Measurements from ENCODE around the gene INTS1. TPM values are rescaled to one million over a fixed set of nuclear protein-coding genes. Genes with fewer than 3 reads are reported as not detected.

INTS1 gene
- total RNA-seq, 4 donors from 2014 or later = 45.7 to 96.5 (median 75.8) TPM

DNA sequence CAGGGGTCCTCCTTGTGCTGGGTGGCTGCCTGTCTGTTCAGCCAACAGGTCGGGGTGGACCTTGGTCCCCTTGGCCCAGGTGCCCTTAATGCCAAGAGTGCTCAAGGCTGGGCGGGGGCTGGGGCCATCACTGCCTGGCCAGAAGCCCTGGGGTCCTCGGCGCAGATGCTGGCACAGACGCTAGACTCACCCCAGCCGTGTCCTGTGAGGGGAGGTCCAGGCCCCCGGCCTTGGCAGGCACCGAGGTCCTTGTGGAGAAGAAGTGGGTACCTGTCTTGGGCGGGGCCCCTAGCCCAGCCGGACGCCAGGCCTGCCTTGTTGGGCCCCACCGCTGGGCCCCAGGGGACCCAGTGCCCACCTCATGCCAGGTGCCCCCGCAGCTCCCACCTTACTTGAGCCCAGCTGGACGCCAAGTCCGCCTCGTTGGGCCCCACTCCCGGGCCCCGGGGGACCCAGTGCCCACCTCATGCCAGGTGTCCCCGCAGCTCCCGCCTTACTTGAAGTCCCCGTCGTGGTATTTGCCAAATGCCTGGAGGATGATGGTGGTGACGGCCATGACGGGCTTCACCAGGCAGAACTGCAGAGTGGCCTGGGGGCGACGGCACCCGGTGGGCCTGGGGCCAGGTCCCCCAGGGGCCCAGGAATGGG is 45.3 kb upstream of the INTS1 start:
- no peak for DNase-seq (ENCODE audit: low spot score in 2 of 2)
- WGBS = 82% methylated on average over 17 of the region's 27 CpGs
- TF ChIP-seq, protein P1, sequence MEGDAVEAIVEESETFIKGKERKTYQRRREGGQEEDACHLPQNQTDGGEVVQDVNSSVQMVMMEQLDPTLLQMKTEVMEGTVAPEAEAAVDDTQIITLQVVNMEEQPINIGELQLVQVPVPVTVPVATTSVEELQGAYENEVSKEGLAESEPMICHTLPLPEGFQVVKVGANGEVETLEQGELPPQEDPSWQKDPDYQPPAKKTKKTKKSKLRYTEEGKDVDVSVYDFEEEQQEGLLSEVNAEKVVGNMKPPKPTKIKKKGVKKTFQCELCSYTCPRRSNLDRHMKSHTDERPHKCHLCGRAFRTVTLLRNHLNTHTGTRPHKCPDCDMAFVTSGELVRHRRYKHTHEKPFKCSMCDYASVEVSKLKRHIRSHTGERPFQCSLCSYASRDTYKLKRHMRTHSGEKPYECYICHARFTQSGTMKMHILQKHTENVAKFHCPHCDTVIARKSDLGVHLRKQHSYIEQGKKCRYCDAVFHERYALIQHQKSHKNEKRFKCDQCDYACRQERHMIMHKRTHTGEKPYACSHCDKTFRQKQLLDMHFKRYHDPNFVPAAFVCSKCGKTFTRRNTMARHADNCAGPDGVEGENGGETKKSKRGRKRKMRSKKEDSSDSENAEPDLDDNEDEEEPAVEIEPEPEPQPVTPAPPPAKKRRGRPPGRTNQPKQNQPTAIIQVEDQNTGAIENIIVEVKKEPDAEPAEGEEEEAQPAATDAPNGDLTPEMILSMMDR (IDR thresholded peaks at IDR 0.05) = no peak
- H3K9me3 ChIP-seq = no peaks in the 10 kb centered on the region
- H3K27ac ChIP-seq = no peak overlapping the region
- peaks cover 10% of the 10 kb centered on the region for H3K4me1 ChIP-seq
- H3K4me3 ChIP-seq = no peak overlapping the region
- H3K27me3 ChIP-seq = no peaks in the 10 kb centered on the region
- peaks cover 14% of the 10 kb centered on the region for H3K36me3 ChIP-seq

DNA sequence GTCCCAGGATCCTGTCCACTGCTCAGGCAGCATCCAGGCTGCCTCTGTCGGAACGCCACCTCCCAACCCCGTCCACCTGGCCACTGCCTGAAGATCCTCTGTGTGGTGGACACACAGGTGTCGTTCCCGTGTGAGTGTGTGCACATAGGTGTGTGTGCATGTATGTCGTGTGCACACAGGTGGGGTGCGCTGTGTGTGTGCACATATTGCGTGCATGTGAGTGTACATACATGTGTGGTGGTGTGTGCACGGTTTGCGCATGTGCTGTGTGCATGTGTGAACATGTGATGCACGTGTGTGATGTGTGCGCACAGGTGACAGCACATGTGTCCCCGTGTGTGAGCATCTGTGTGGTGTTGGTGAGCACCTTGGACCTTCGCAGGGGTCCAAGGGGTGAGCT is 44.8 kb upstream of the INTS1 start:
- TF ChIP-seq, protein P1 (IDR thresholded peaks at IDR 0.05) = no peak
- TF ChIP-seq EP300 (IDR thresholded peaks at IDR 0.05) (no peak), POLR2AphosphoS5 (IDR thresholded peaks at IDR 0.05) (no peak), POLR2A (IDR thresholded peaks at IDR 0.05) (no peak)
- WGBS = 96% methylated on average over 9 of the region's 14 CpGs
- Histone ChIP-seq H3K4me1 (peaks cover 15% of the 10 kb centered on the region), H3K27me3 (no peaks in the 10 kb centered on the region), H3K4me3 (no peak overlapping the region), H3K9me3 (no peaks in the 10 kb centered on the region), H3K36me3 (peaks cover 14% of the 10 kb centered on the region), H3K27ac (no peak overlapping the region)
- no peak for DNase-seq (ENCODE audit: low spot score in 2 of 2)

DNA sequence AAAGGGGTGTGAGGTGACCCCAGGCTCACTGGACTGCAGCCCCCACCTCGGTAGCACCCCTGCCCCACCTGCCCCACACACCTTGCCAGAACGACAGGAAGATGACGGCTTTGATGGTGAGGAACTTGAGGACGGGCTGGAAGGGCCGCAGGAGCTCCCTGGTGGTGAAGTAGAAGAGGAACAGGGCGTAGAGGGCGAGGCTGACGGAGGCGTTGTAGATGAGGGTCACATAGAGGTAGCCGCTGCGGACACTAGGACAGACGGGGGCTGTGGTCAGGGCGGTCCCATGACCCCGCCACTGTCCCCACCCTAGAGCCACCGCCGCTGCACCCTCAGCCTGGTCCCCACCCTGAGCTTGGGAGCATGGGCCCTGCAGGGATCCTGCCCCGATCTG is 44.2 kb upstream of the INTS1 start:
- Histone ChIP-seq H3K27me3 (no peaks in the 10 kb centered on the region), H3K27ac (no peak overlapping the region), H3K4me3 (no peak overlapping the region), H3K36me3 (peaks cover 14% of the 10 kb centered on the region), H3K4me1 (peaks cover 19% of the 10 kb centered on the region), H3K9me3 (no peaks in the 10 kb centered on the region)
- no peak for TF ChIP-seq POLR2A (IDR thresholded peaks at IDR 0.05)
- no peak for TF ChIP-seq POLR2AphosphoS5 (IDR thresholded peaks at IDR 0.05)
- WGBS = 63% methylated on average over 13 of the region's 17 CpGs
- DNase-seq (ENCODE audit: low spot score in 2 of 2) = no peak

DNA sequence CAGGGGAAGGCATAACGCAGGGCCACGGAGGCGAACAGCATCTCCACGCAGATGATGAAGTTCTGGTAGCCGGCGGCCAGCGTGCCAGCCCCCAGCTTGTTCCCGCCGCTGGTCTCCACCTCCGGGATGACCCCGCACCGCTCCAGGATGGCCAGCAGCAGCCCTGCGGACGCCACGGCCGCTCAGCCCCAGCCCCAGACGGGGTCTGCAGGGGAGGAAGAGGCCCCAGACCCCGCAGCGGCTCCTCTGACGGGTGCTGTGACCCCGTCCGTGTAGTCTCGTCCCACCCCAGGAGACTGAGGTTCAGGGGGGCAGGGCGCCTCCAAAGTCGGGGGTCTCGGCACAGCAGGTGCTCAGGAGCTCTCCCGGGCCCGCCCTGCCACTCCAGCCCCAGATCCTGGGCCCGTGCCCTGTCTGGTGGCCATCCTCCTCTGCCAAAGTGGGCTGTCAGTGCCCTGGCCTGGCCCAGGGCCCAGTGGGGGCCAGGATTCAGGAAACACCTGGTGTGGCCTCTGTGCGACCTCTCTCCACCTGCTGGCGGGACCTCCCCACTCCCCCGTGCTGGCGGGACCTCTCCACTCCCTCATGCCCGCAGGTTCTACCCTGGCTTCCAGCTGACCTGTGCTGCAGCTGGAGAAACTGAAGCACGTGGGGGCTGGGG is 43.7 kb upstream of the INTS1 start:
- DNase-seq (ENCODE audit: low spot score in 2 of 2) = no peak
- Histone ChIP-seq H3K36me3 (peaks cover 15% of the 10 kb centered on the region), H3K9me3 (no peaks in the 10 kb centered on the region), H3K27me3 (no peaks in the 10 kb centered on the region), H3K4me3 (no peak overlapping the region), H3K4me1 (peaks cover 21% of the 10 kb centered on the region), H3K27ac (no peak overlapping the region)
- TF ChIP-seq POLR2AphosphoS5 (IDR thresholded peaks at IDR 0.05) (no peak), POLR2A (IDR thresholded peaks at IDR 0.05) (no peak), EP300 (IDR thresholded peaks at IDR 0.05) (no peak)
- TF ChIP-seq, protein P1 (IDR thresholded peaks at IDR 0.05) = no peak
- WGBS = 86% methylated on average over 27 of the region's 35 CpGs

DNA sequence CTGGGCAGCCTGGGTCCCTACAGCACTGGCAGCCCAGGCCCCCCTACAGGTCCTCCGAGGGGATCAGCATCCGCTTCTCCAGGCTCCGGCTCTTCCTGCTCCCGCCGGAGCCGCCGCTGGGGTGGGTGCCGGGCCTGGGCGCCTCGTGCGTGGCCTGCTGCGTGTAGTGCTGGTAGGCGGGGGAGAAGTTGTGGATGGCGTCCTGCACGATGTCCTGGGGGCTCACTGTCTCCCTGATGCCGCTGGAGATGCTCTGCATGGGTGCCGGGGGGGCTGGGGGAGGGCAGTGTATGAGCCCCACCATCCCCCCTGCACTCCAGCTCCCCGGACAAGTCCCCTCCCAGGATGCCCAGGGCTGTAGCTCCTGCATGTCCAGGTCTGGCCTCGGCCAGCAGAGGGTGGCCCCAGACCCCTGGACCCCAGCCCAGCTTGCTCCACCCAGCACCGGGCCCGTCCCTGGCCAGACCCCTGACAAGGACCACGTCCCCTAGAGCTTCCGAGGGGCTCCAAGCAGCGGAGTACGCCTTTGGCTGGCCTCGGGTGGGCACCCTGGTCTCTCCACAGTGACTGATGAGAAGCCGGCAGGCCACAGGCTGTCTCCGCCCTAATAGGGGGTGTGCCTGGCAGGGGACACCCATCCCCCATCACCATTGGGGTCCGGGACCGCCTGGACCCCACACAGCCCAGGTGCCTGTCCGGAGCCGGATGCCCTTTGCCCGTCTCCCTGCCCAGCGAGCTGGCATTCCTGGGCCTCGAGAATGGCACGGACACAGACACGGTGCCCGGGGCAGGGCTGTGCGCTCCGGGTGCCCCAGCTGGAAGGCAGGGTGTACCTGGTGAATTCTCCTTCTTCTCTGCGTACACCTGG is 43.0 kb upstream of the INTS1 start:
- H3K36me3 ChIP-seq = peaks cover 22% of the 10 kb centered on the region
- peaks cover 21% of the 10 kb centered on the region for H3K4me1 ChIP-seq
- H3K27ac ChIP-seq = no peak overlapping the region
- no peak for DNase-seq (ENCODE audit: low spot score in 2 of 2)
- no peak overlapping the region for H3K4me3 ChIP-seq
- TF ChIP-seq, protein P1 (IDR thresholded peaks at IDR 0.05) = no peak
- TF ChIP-seq POLR2A (IDR thresholded peaks at IDR 0.05) (no peak), POLR2AphosphoS5 (IDR thresholded peaks at IDR 0.05) (no peak), EP300 (IDR thresholded peaks at IDR 0.05) (no peak)
- WGBS = 86% methylated on average over 8 of the region's 41 CpGs
- H3K27me3 ChIP-seq = no peaks in the 10 kb centered on the region
- H3K9me3 ChIP-seq = no peaks in the 10 kb centered on the region
